Vagina (tissue), 2 donors: Measurements from ENCODE around the gene MAN2B2. TPM values are rescaled to one million over a fixed set of nuclear protein-coding genes. Genes with fewer than 3 reads are reported as not detected.
"Not testable (repeated sequence)": the region's sequence is repeated elsewhere in the genome, so short reads cannot be mapped to it uniquely, and the experiment has no call there.

Source experiments
- DNase-seq, 2 donors: peaks; one replicate each; pipeline ENCODE4 v3.0.0-alpha.2; 2017; ENCODE audit errors: extremely low spot score in 2 of 2
- H3K27ac ChIP-seq: fragments of 200-600 bp; sonication (generic); one replicate; pipeline ENCODE4 v1.5.1; 2019
- H3K27me3 ChIP-seq: fragments of 200-600 bp; sonication (generic); one replicate; pipeline ENCODE4 v1.5.1; 2019
- H3K36me3 ChIP-seq, 2 donors: fragments of 200-600 bp; sonication (generic); one replicate each; pipeline ENCODE4 v1.5.1; 2017 to 2019
- H3K4me1 ChIP-seq: fragments of 200-600 bp; sonication (generic); one replicate; pipeline ENCODE4 v1.5.1; 2019
- H3K4me3 ChIP-seq, 2 donors: fragments of 200-600 bp; sonication (generic); 1 replicate in 1 of 2; 2 replicates in 1 of 2; pipeline ENCODE4 v1.5.1; 2016 to 2019
- H3K9me3 ChIP-seq: fragments of 200-600 bp; sonication (generic); one replicate; pipeline ENCODE4 v1.5.1; 2019
- CTCF ChIP-seq, 3 experiments: fragments of 450-650 bp in 2 of 3; fragments of 200-600 bp in 1 of 3; sonication (generic) in 1 of 3; IDR thresholded peaks; one replicate each; pipeline ENCODE4 v1.5.1; 2017 to 2019; ENCODE audit warnings: antibody characterized with exemption in 3 of 3, mild to moderate bottlenecking in 2 of 3, moderate library complexity in 2 of 3
- POLR2A ChIP-seq, 2 donors: fragments of 450-650 bp; IDR thresholded peaks; one replicate each; pipeline ENCODE4 v1.6.1; 2017; ENCODE audit warnings: antibody characterized with exemption in 2 of 2, mild to moderate bottlenecking in 2 of 2, moderate library complexity in 2 of 2
- POLR2AphosphoS5 ChIP-seq, 2 donors: sonication (generic); formaldehyde crosslinking; IDR thresholded peaks; one replicate each; pipeline ENCODE4 v1.9.0; 2017; ENCODE audit warnings: antibody characterized with exemption in 2 of 2, mild to moderate bottlenecking in 2 of 2, low read depth in 1 of 2; ENCODE audit not compliant: insufficient read depth in 1 of 2
- intact Hi-C: fragments of 100-400 bp; cut with DNase I; formaldehyde crosslinking; loops from one replicate; pipeline ENCODE4 v1.15.1; 2023
- total RNA-seq: library from RNA; depleted of rRNA; stranded (reverse); fragments of >200 nt; gene quantifications from one replicate; pipeline ENCODE4 v1.2.3, GENCODE V29; 2016

Gene MAN2B2
- total RNA-seq, 1 donor from 2014 or later: 26.3 TPM

- no peaks in the 10 kb centered on the region for H3K36me3 ChIP-seq
- H3K9me3 ChIP-seq: no peaks in the 10 kb centered on the region
- intact Hi-C loops: no loop called here
- H3K27me3 ChIP-seq: no peaks in the 10 kb centered on the region
- no peak overlapping the region for H3K27ac ChIP-seq
- DNase-seq: no peak
- H3K4me3 ChIP-seq: no peak overlapping the region
- TF ChIP-seq POLR2A (IDR thresholded peaks at IDR 0.05) (no peak), CTCF (IDR thresholded peaks at IDR 0.05) (no peak), POLR2AphosphoS5 (IDR thresholded peaks at IDR 0.05; ENCODE audit: insufficient read depth in 1 of 2, low read depth in 1 of 2) (no peak)
- H3K4me1 ChIP-seq: peaks cover 16% of the 10 kb centered on the region
These were observed 90.3 kb downstream of the MAN2B2 start for GRCh38 chr4:6665320-6665654.

GRCh38 chr4:6668391-6668790 is 93.4 kb downstream of the MAN2B2 start:
- TF ChIP-seq CTCF (IDR thresholded peaks at IDR 0.05) (no peak), POLR2AphosphoS5 (IDR thresholded peaks at IDR 0.05; ENCODE audit: insufficient read depth in 1 of 2, low read depth in 1 of 2) (no peak), POLR2A (IDR thresholded peaks at IDR 0.05) (no peak)
- H3K27ac ChIP-seq: no peak overlapping the region
- H3K4me3 ChIP-seq: no peak overlapping the region
- intact Hi-C loops: no loop called here
- H3K4me1 ChIP-seq: peaks cover 23% of the 10 kb centered on the region
- H3K27me3 ChIP-seq: no peaks in the 10 kb centered on the region
- no peak for DNase-seq
- H3K36me3 ChIP-seq: no peaks in the 10 kb centered on the region
- no peaks in the 10 kb centered on the region for H3K9me3 ChIP-seq

- Histone ChIP-seq H3K27ac (no peak overlapping the region), H3K27me3 (no peaks in the 10 kb centered on the region), H3K9me3 (no peaks in the 10 kb centered on the region), H3K36me3 (no peaks in the 10 kb centered on the region), H3K4me1 (peaks cover 31% of the 10 kb centered on the region), H3K4me3 (no peak overlapping the region)
- intact Hi-C loops: no loop called here
- DNase-seq: no peak
- TF ChIP-seq POLR2A (IDR thresholded peaks at IDR 0.05): no peak
- no peak for TF ChIP-seq CTCF (IDR thresholded peaks at IDR 0.05)
- TF ChIP-seq POLR2AphosphoS5 (IDR thresholded peaks at IDR 0.05; ENCODE audit: insufficient read depth in 1 of 2, low read depth in 1 of 2): no peak
These were observed 96.7 kb downstream of the MAN2B2 start for GRCh38 chr4:6671648-6672047.

- Histone ChIP-seq H3K36me3 (no peaks in the 10 kb centered on the region), H3K4me1 (peaks cover 36% of the 10 kb centered on the region), H3K27me3 (no peaks in the 10 kb centered on the region), H3K9me3 (no peaks in the 10 kb centered on the region), H3K4me3 (no peak overlapping the region), H3K27ac (no peak overlapping the region)
- no peak for DNase-seq
- TF ChIP-seq POLR2AphosphoS5 (IDR thresholded peaks at IDR 0.05; ENCODE audit: insufficient read depth in 1 of 2, low read depth in 1 of 2): no peak
- TF ChIP-seq POLR2A (IDR thresholded peaks at IDR 0.05): no peak
- no peak for TF ChIP-seq CTCF (IDR thresholded peaks at IDR 0.05)
- intact Hi-C loops: no loop called here
These were observed 97.1 kb downstream of the MAN2B2 start for GRCh38 chr4:6672131-6672530.

GRCh38 chr4:6672541-6673190 is 97.7 kb downstream of the MAN2B2 start:
- peaks cover 40% of the 10 kb centered on the region for H3K4me1 ChIP-seq
- H3K27ac ChIP-seq, intact Hi-C loops, H3K27me3 ChIP-seq, H3K36me3 ChIP-seq, DNase-seq, H3K9me3 ChIP-seq, H3K4me3 ChIP-seq: not testable (repeated sequence)

Other genes with a start within 250 kb of the MAN2B2 start
- gene PPP2R2C, start 102.6 kb upstream of the MAN2B2 start, total RNA-seq: 17.2 TPM
- gene MRFAP1, start 65.5 kb downstream of the MAN2B2 start, total RNA-seq: 166 TPM
- gene S100P, start 118.7 kb downstream of the MAN2B2 start, total RNA-seq: 18.2 TPM
- gene MRFAP1L1, start 134.7 kb downstream of the MAN2B2 start, total RNA-seq: 73.9 TPM
- gene BLOC1S4, start 141.0 kb downstream of the MAN2B2 start, total RNA-seq: 34.9 TPM
- gene KIAA0232, start 207.5 kb downstream of the MAN2B2 start, total RNA-seq: 29.0 TPM